ENCODE results near the gene SLC6A2. TPM values are rescaled to one million over a fixed set of nuclear protein-coding genes. Genes with fewer than 3 reads are reported as not detected.

SLC6A2 gene
- not detected for total RNA-seq

DNA sequence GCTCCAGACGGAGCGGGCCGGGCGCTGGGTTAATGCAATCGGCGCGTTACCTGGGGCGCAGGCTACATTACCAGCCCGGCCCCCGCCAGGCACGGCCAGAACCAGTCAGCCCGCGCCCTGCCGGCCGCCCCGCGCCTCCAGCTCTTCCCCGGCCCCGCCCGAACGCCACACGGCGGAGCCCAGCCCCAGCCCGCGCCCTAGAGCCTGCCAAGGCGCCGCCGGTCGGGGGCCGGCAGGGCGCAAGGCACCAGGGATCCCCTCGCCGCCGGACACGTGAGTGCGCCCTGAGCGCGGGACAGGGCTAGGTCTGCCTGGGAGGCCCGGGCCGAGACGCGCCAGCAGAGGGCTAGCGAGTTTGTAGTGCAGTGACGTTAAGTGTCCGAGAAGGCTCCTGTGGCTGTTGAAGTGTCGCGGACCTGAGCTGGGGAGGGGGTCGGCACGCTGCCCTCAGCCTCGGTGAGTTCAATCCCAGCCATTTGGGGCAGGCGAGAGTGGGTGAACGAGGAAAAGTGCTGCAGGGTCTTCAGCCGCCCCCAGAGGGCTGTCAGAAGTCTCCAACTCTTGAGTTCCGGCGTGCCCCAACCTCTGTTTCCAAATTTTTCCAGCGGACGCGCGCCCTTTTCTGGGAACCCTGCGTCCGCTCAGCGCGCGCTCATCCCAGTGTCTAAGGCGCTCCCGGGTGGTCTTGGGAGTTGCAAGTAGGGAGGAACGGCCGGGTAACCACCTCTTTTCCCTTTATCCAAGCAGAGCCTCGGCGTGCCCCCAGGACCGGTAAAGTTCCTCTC is at the start of gene SLC6A2:
Gene SLC6A2 (plus strand): TSS at position 92 of the 785 bp plus-strand sequence. CDS start 707 bp downstream, outside the sequence.

Other genes with a start within 250 kb of the SLC6A2 start
- gene MMP2, start 176.8 kb upstream of the SLC6A2 start, total RNA-seq = 100 to 1,000 TPM; 113 to 225 TPM
- 10 to 100 TPM; 29.6 to 41.6 TPM for gene LPCAT2, start 146.9 kb upstream of the SLC6A2 start, total RNA-seq
- under 1 TPM in 1 of 2 donors, not detected in 1; 1.00 TPM for gene CAPNS2, start 89.3 kb upstream of the SLC6A2 start, total RNA-seq
- 1 to 10 TPM in 1 of 2 donors, under 1 TPM in 1; 0.67 to 1.7 TPM for gene CES1, start 177.1 kb downstream of the SLC6A2 start, total RNA-seq
- gene CES5A, start 219.4 kb downstream of the SLC6A2 start, total RNA-seq = under 1 TPM; under 0.01 to 0.69 TPM